ENCODE measurements around the gene SULF2.

The SULF2 gene

GRCh38 chr20:47733892-47734291, 51.4 kb downstream of the SULF2 start:
- peak; percentile 7 for DNase-seq (ENCODE audit: low read depth)
- H3K4me3 ChIP-seq (ENCODE audit: low read depth, low read length) = no peak overlapping the region
- no peak for TF ChIP-seq CTCF (conservative IDR thresholded peaks at IDR 0.05; ENCODE audit: low read depth, low read length)

GRCh38 chr20:47730744-47731143, 54.5 kb downstream of the SULF2 start:
- TF ChIP-seq CTCF (conservative IDR thresholded peaks at IDR 0.05; ENCODE audit: low read depth, low read length) = no peak
- no peak for DNase-seq (ENCODE audit: low read depth)

GRCh38 chr20:47729472-47729871, 55.8 kb downstream of the SULF2 start:
- no peak for DNase-seq (ENCODE audit: low read depth)
- TF ChIP-seq CTCF (conservative IDR thresholded peaks at IDR 0.05; ENCODE audit: low read depth, low read length) = no peak
- H3K4me3 ChIP-seq (ENCODE audit: low read depth, low read length) = no peak overlapping the region

More at GRCh38 chr20:47730744-47731143, 54.5 kb downstream of the SULF2 start:
- H3K4me3 ChIP-seq (ENCODE audit: low read depth, low read length) = no peak overlapping the region

- TF ChIP-seq CTCF (conservative IDR thresholded peaks at IDR 0.05; ENCODE audit: low read depth, low read length) = no peak
- H3K4me3 ChIP-seq (ENCODE audit: low read depth, low read length) = no peak overlapping the region
- DNase-seq (ENCODE audit: low read depth) = no peak
These were observed 57.3 kb downstream of the SULF2 start for GRCh38 chr20:47727909-47728361.

GRCh38 chr20:47727170-47727880, 58.0 kb downstream of the SULF2 start:
- DNase-seq (ENCODE audit: low read depth) = no peak
- H3K4me3 ChIP-seq (ENCODE audit: low read depth, low read length) = no peak overlapping the region
- no peak for TF ChIP-seq CTCF (conservative IDR thresholded peaks at IDR 0.05; ENCODE audit: low read depth, low read length)

- DNase-seq (ENCODE audit: low read depth) = no peak
- TF ChIP-seq CTCF (conservative IDR thresholded peaks at IDR 0.05; ENCODE audit: low read depth, low read length) = no peak
- no peak overlapping the region for H3K4me3 ChIP-seq (ENCODE audit: low read depth, low read length)
These were observed 58.6 kb downstream of the SULF2 start for GRCh38 chr20:47726632-47727031.
